Tibial nerve (tissue), 3 donors: ENCODE data around the gene MAP4K4.

Source experiments
- CTCF ChIP-seq, 5 experiments: fragments of 200-600 bp in 3 of 5; fragments of 450-650 bp in 2 of 5; sonication (generic) in 3 of 5; IDR thresholded peaks; one replicate each; pipeline ENCODE4 v1.5.1; 2016 to 2019; ENCODE audit warnings: antibody characterized with exemption in 5 of 5, mild to moderate bottlenecking in 3 of 5, moderate library complexity in 2 of 5
- POLR2A ChIP-seq, 2 donors: fragments of 450-650 bp; IDR thresholded peaks; one replicate each; pipeline ENCODE4 v1.6.1; 2017; ENCODE audit warnings: antibody characterized with exemption in 2 of 2, mild to moderate bottlenecking in 2 of 2, moderate library complexity in 2 of 2

- TF ChIP-seq CTCF (IDR thresholded peaks at IDR 0.05) (no peak), POLR2A (IDR thresholded peaks at IDR 0.05) (no peak)
Observed at GRCh38 chr2:101688261-101688660, 9.2 kb upstream of the MAP4K4 start.
